ENCODE measurements around the gene PPP1R3F. TPM values are rescaled to one million over a fixed set of nuclear protein-coding genes. Genes with fewer than 3 reads are reported as not detected.

Gene PPP1R3F
- total RNA-seq, 1 experiment from 2014 or later, result 7.3 TPM

DNA sequence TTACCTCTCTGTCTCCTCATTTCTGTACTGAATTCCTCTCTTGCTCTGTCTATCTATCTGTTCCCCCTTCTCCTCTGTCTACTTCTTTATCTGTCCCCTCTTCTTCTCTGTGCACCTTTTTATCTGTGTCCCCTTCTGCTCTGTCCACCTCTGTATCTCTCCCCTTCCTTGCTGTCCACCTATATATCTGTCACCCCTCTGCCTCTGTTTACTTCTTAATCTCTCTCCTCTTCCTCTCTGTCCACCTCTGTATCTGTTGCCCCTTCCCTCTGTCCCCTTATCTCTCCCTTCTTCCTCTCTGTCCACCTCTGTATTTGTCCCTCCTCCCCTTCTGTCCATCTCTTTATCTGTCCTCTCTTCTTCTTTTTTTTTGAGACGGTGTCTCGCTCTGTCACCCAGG lies 25.4 kb upstream of the PPP1R3F start:
- H3K9me3 ChIP-seq (ENCODE audit: control insufficient read depth, low read depth, low read length), result peaks cover 27% of the 10 kb centered on the region
- H3K27ac ChIP-seq (ENCODE audit: insufficient read length, low read depth, low read length), result no peak overlapping the region
- no peaks in the 10 kb centered on the region for H3K23me2 ChIP-seq (ENCODE audit: insufficient read length, low read depth, low read length, poor library complexity, severe bottlenecking)
- H4K8ac ChIP-seq (replicated peaks; ENCODE audit: insufficient read length, low read depth, low read length), result no peak overlapping the region
- H2BK20ac ChIP-seq (ENCODE audit: low read depth, low read length, poor library complexity, severe bottlenecking), result no peak overlapping the region
- no peak overlapping the region for H3K9ac ChIP-seq (ENCODE audit: extremely low read depth, insufficient read length, low read length)
- no peak for DNase-seq
- no peak overlapping the region for H2BK120ac ChIP-seq (ENCODE audit: low read depth, low read length, poor library complexity, severe bottlenecking)
- no peak overlapping the region for H3K14ac ChIP-seq (ENCODE audit: insufficient read depth, low read length)
- no peaks in the 10 kb centered on the region for H3K79me1 ChIP-seq (ENCODE audit: insufficient read depth, low read depth, low read length, poor library complexity, severe bottlenecking)
- H4K20me1 ChIP-seq (ENCODE audit: control insufficient read depth, insufficient read depth, insufficient read length), result no peaks in the 10 kb centered on the region
- Mint-ChIP-seq H3K27me3 (ENCODE audit: low read depth) (no peaks in the 10 kb centered on the region), H3K4me3 (peak overlapping the region in 1 of 2 experiments; percentile 4; a peak in 2 of 5 replicates), H3K36me3 (ENCODE audit: insufficient read depth in 1 of 3, low read depth in 3 of 3) (peaks cover 11 to 53% (median 15%) of the 10 kb centered on the region in 3 experiments), H3K9me3 (peaks cover 59 to 79% of the 10 kb centered on the region in 2 experiments), H3K4me1 (no peaks in the 10 kb centered on the region), H3K27ac (no peak overlapping the region)
- H4K91ac ChIP-seq (ENCODE audit: insufficient read length, low read depth, low read length), result no peak overlapping the region
- no peak overlapping the region for H3K18ac ChIP-seq (ENCODE audit: insufficient read length, low read depth, low read length)
- no peak overlapping the region for H4K5ac ChIP-seq (ENCODE audit: insufficient read length, low read depth, low read length)
- H3K79me2 ChIP-seq (ENCODE audit: insufficient read depth, low read length), result no peaks in the 10 kb centered on the region
- H2AK5ac ChIP-seq (ENCODE audit: insufficient read length, low read length), result no peak overlapping the region
- H3K4me1 ChIP-seq (ENCODE audit: insufficient read depth, low read length), result no peaks in the 10 kb centered on the region
- H3T11ph ChIP-seq (ENCODE audit: low read length), result no peak overlapping the region
- no peak overlapping the region for H2BK12ac ChIP-seq (ENCODE audit: insufficient read length, low read depth, low read length)
- no peak overlapping the region for H2AFZ ChIP-seq (ENCODE audit: low read length)
- no peak overlapping the region for H3K56ac ChIP-seq (ENCODE audit: insufficient read length, low read depth, low read length)
- no peak overlapping the region for H3K23ac ChIP-seq (ENCODE audit: insufficient read length, low read depth, low read length)
- H2BK5ac ChIP-seq (ENCODE audit: insufficient read length, low read length), result no peak overlapping the region
- TF ChIP-seq, protein P1, sequence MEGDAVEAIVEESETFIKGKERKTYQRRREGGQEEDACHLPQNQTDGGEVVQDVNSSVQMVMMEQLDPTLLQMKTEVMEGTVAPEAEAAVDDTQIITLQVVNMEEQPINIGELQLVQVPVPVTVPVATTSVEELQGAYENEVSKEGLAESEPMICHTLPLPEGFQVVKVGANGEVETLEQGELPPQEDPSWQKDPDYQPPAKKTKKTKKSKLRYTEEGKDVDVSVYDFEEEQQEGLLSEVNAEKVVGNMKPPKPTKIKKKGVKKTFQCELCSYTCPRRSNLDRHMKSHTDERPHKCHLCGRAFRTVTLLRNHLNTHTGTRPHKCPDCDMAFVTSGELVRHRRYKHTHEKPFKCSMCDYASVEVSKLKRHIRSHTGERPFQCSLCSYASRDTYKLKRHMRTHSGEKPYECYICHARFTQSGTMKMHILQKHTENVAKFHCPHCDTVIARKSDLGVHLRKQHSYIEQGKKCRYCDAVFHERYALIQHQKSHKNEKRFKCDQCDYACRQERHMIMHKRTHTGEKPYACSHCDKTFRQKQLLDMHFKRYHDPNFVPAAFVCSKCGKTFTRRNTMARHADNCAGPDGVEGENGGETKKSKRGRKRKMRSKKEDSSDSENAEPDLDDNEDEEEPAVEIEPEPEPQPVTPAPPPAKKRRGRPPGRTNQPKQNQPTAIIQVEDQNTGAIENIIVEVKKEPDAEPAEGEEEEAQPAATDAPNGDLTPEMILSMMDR (conservative IDR thresholded peaks at IDR 0.05), result no peak
- H2BK15ac ChIP-seq (ENCODE audit: low read depth, low read length), result no peak overlapping the region
- H3K4me2 ChIP-seq (ENCODE audit: insufficient read depth, insufficient read length, low read length), result no peak overlapping the region
- H3K27me3 ChIP-seq (ENCODE audit: insufficient read depth, low read length), result no peaks in the 10 kb centered on the region
- WGBS (ENCODE audit: extremely low coverage, insufficient read length, low lambda C conversion rate), result no CpG with 5 or more reads among the region's 2 CpGs
- no peak overlapping the region for H3K4ac ChIP-seq (ENCODE audit: low read depth, low read length)

Data from H9 (cell line).